Progenitor cell of endocrine pancreas (in vitro differentiated cells): ENCODE data around the gene NLRP6. TPM values are rescaled to one million over a fixed set of nuclear protein-coding genes. Genes with fewer than 3 reads are reported as not detected.

ENCODE experiments used
- DNase-seq: peaks from one replicate; pipeline ENCODE4 v3.0.0; 2021; ENCODE audit warnings: low spot score; ENCODE audit not compliant: unreplicated experiment
- H3K27ac Mint-ChIP-seq: 2 replicates; pipeline ENCODE4 v1.8.0; 2021; ENCODE audit warnings: mild to moderate bottlenecking, moderate library complexity, mixed read lengths
- H3K27me3 Mint-ChIP-seq: 2 replicates; pipeline ENCODE4 v1.8.0; 2021; ENCODE audit warnings: mixed read lengths
- H3K36me3 Mint-ChIP-seq: 2 replicates; pipeline ENCODE4 v1.8.0; 2022; ENCODE audit warnings: mixed read lengths; ENCODE audit not compliant: insufficient read depth
- H3K4me1 Mint-ChIP-seq: 2 replicates; pipeline ENCODE4 v1.8.0; 2021; ENCODE audit warnings: low read depth, mixed read lengths
- H3K4me3 Mint-ChIP-seq: 2 replicates; pipeline ENCODE4 v1.8.0; 2021; ENCODE audit warnings: low read depth, mild to moderate bottlenecking, moderate library complexity, mixed read lengths
- H3K9me3 Mint-ChIP-seq: 2 replicates; pipeline ENCODE4 v1.8.0; 2021; ENCODE audit warnings: low read depth, mixed read lengths
- CTCF ChIP-seq: fragments of 200-600 bp; sonication (generic); IDR thresholded peaks from one replicate; pipeline ENCODE4 v1.5.0; 2021; ENCODE audit warnings: antibody characterized with exemption, mild to moderate bottlenecking; ENCODE audit not compliant: unreplicated experiment
- total RNA-seq: library from RNA; stranded (reverse); gene quantifications from 2 replicates; pipeline ENCODE4 v1.2.1, GENCODE V29; 2021

NLRP6 gene
- total RNA-seq, 1 donor from 2014 or later = not detected

- H3K9me3 Mint-ChIP-seq = no peaks in the 10 kb centered on the region
- peaks cover 5% of the 10 kb centered on the region for H3K4me1 Mint-ChIP-seq
- H3K4me3 Mint-ChIP-seq = peak within 1 kb of the TSS; percentile 74
- peak; percentile 45 for DNase-seq
- peaks cover 2% of the 10 kb centered on the region for H3K36me3 Mint-ChIP-seq
- peaks cover 16% of the 10 kb centered on the region for H3K27me3 Mint-ChIP-seq
- TF ChIP-seq CTCF = no peak
- peak within 1 kb of the TSS; percentile 45 for H3K27ac Mint-ChIP-seq
Observed at GRCh38 chr11:288478-289397, 10.5 kb downstream of the NLRP6 start, which contains the start of gene PGGHG. TSS of gene PGGHG (plus strand) at chr11:289126. CDS start at chr11:289817, 691 bp downstream.

GRCh38 chr11:289398-289711, 11.1 kb downstream of the NLRP6 start:
- peaks cover 16% of the 10 kb centered on the region for H3K27me3 Mint-ChIP-seq
- H3K4me3 Mint-ChIP-seq = peak overlapping the region; percentile 69
- H3K27ac Mint-ChIP-seq = no peak overlapping the region
- H3K36me3 Mint-ChIP-seq = peaks cover 2% of the 10 kb centered on the region
- no peak for TF ChIP-seq CTCF
- no peaks in the 10 kb centered on the region for H3K9me3 Mint-ChIP-seq
- DNase-seq = no peak
- peaks cover 5% of the 10 kb centered on the region for H3K4me1 Mint-ChIP-seq

- no peak overlapping the region for H3K27ac Mint-ChIP-seq
- no peak for DNase-seq
- peaks cover 16% of the 10 kb centered on the region for H3K27me3 Mint-ChIP-seq
- H3K36me3 Mint-ChIP-seq = peaks cover 2% of the 10 kb centered on the region
- no peak for TF ChIP-seq CTCF
- peak overlapping the region; percentile 69 for H3K4me3 Mint-ChIP-seq
- peaks cover 5% of the 10 kb centered on the region for H3K4me1 Mint-ChIP-seq
- no peaks in the 10 kb centered on the region for H3K9me3 Mint-ChIP-seq
Observed at GRCh38 chr11:289712-290620, 11.8 kb downstream of the NLRP6 start.

- TF ChIP-seq CTCF = no peak
- Mint-ChIP-seq H3K27ac (no peak overlapping the region), H3K9me3 (no peaks in the 10 kb centered on the region), H3K36me3 (peaks cover 2% of the 10 kb centered on the region), H3K4me1 (peaks cover 5% of the 10 kb centered on the region), H3K4me3 (peak overlapping the region; percentile 44), H3K27me3 (peaks cover 14% of the 10 kb centered on the region)
- no peak for DNase-seq
Observed at GRCh38 chr11:290621-291231, 12.5 kb downstream of the NLRP6 start.
